K562 (cell line): ENCODE measurements around the gene PAF1. TPM values are rescaled to one million over a fixed set of nuclear protein-coding genes. Genes with fewer than 3 reads are reported as not detected.

ENCODE experiments used
- ATAC-seq: fragments of 200-7000 bp; cut with Tn5 transposase; 3 replicates; pipeline ENCODE4 v1.9.1; 2020; ENCODE audit warnings: moderate library complexity
- BruUV-seq: library from RNA; stranded (reverse); fragments of 400-500 nt; replicated peaks from 2 replicates; lab custom pipeline; 2021; lab: Mats Ljungman, UMichigan
- CTCF ChIA-PET: fragments of 300-600 bp; formaldehyde crosslinking; extraction: SDS; loops from one replicate; lab custom pipeline; 2021; ENCODE audit warnings: low intra/inter-chr PET ratio; lab: Yijun Ruan, JAX
- POLR2A ChIA-PET: fragments of 300-600, 350-650 bp; sonication (Branson Sonifier 250); formaldehyde crosslinking; extraction: SDS; loops from one replicate; lab custom pipeline; 2021; ENCODE audit warnings: antibody characterized with exemption, inconsistent platforms; lab: Yijun Ruan, JAX
- DNase-seq, 4 experiments: peaks; one replicate each; pipeline versions ENCODE4 v3.0.0 to v3.0.0-alpha.2; 2011 to 2018; ENCODE audit warnings: low spot score in 3 of 4, mixed read lengths in 3 of 4; ENCODE audit errors: extremely low read depth in 1 of 4
- FAIRE-seq: peaks from 2 replicates; lab custom pipeline; 2011; peaks lifted over from hg19 to GRCh38; lab: Jason Lieb, UNC
- H2AFZ ChIP-seq: 2 replicates; pipeline ENCODE4 v1.6.0; 2011; ENCODE audit warnings: low read depth, low read length, control low read depth, inconsistent platforms
- H3K27ac ChIP-seq: fragments of 200-600 bp; 3 replicates; pipeline ENCODE4 v1.8.0; 2011; ENCODE audit warnings: low read depth, mild to moderate bottlenecking, control low read depth, inconsistent platforms, low read length, moderate library complexity, mixed read lengths; ENCODE audit errors: extremely low read depth
- H3K27me3 ChIP-seq, 2 experiments: fragments of 300-600 bp in 1 of 2; 2 replicates in 1 of 2; 3 replicates in 1 of 2; pipeline versions ENCODE4 v1.6.0 to v1.8.0; 2011; ENCODE audit warnings: inconsistent platforms in 2 of 2, low read length in 2 of 2, mild to moderate bottlenecking in 1 of 2, mixed read lengths in 1 of 2, moderate library complexity in 1 of 2; ENCODE audit not compliant: control insufficient read depth in 2 of 2, insufficient read depth in 2 of 2
- H3K36me3 ChIP-seq: fragments of 300-600 bp; 3 replicates; pipeline ENCODE4 v1.8.0; 2011; ENCODE audit warnings: mild to moderate bottlenecking, low read length, inconsistent platforms; ENCODE audit not compliant: control insufficient read depth, insufficient read depth
- H3K4me1 ChIP-seq, 2 experiments: fragments of 200-600 bp in 1 of 2; replicated peaks in 1 of 2; 2 replicates in 1 of 2; 3 replicates in 1 of 2; pipeline versions ENCODE4 v1.5.1 to v1.8.0; 2011; ENCODE audit warnings: inconsistent platforms in 2 of 2, low read length in 2 of 2, mild to moderate bottlenecking in 1 of 2, mixed read lengths in 1 of 2, moderate library complexity in 1 of 2; ENCODE audit not compliant: control insufficient read depth in 2 of 2, insufficient read depth in 2 of 2
- H3K4me2 ChIP-seq: 2 replicates; pipeline ENCODE4 v1.6.1; 2011; ENCODE audit warnings: low read length, control low read depth, inconsistent platforms, mixed read lengths; ENCODE audit not compliant: insufficient read depth
- H3K4me3 ChIP-seq: fragments of 200-600 bp; sonication (generic), shearing (Covaris generic); 2 replicates; pipeline ENCODE4 v1.5.1; 2016; ENCODE audit warnings: control low read depth, inconsistent platforms
- H3K79me2 ChIP-seq: fragments of 200-600 bp; 3 replicates; pipeline ENCODE4 v1.8.0; 2011; ENCODE audit warnings: low read length, inconsistent platforms; ENCODE audit not compliant: control insufficient read depth, insufficient read depth
- H3K9ac ChIP-seq, 2 experiments: 2 replicates each; pipeline versions ENCODE4 v1.6.0 to v1.6.1; 2011; ENCODE audit warnings: low read depth in 2 of 2, low read length in 2 of 2, control low read depth in 1 of 2, inconsistent platforms in 1 of 2, mild to moderate bottlenecking in 1 of 2, mixed read lengths in 1 of 2; ENCODE audit not compliant: insufficient read depth in 1 of 2
- H3K9me1 ChIP-seq: one replicate; pipeline ENCODE4 v1.6.0; 2011; ENCODE audit warnings: inconsistent platforms, mild to moderate bottlenecking, low read length, moderate library complexity; ENCODE audit not compliant: control insufficient read depth, insufficient read depth
- H3K9me3 ChIP-seq: replicated peaks from 2 replicates; pipeline ENCODE4 v1.5.1; 2011; ENCODE audit warnings: low read depth, low read length, inconsistent platforms; ENCODE audit not compliant: control insufficient read depth, insufficient read depth
- H4K20me1 ChIP-seq: replicated peaks from 2 replicates; pipeline ENCODE4 v1.6.1; 2011; ENCODE audit warnings: low read length, inconsistent platforms, mixed read lengths; ENCODE audit not compliant: control insufficient read depth, insufficient read depth
- ARID4B ChIP-seq: sonication (generic); formaldehyde crosslinking; IDR thresholded peaks from 2 replicates; pipeline ENCODE4 v1.8.0; 2022; ENCODE audit warnings: mild to moderate bottlenecking, missing genetic modification reagents
- POLR2G ChIP-seq: fragments of 200-400 bp; formaldehyde crosslinking; IDR thresholded peaks from 2 replicates; pipeline ENCODE4 v1.6.1; 2017; ENCODE audit warnings: low read depth, mild to moderate bottlenecking, antibody characterized with exemption, low read length, moderate library complexity
- ZNF561 ChIP-seq: fragments of 450-650 bp; formaldehyde crosslinking; conservative IDR thresholded peaks from 2 replicates; pipeline ENCODE4 v1.4.0; 2020; ENCODE audit warnings: mild to moderate bottlenecking, moderate library complexity
- WGBS: fragments of 100-300 bp; shearing (Covaris generic); methylation state at CpG from one replicate; pipeline ENCODE4 v1.1.6; 2016; ENCODE audit warnings: low coverage, mixed read lengths; ENCODE audit not compliant: insufficient coverage; ENCODE audit errors: missing lambda C conversion rate; 5-methylcytosine and 5-hydroxymethylcytosine counted together
- in situ Hi-C: fragments of 300-500 bp; cut with MboI; formaldehyde crosslinking; loops from 4 replicates; pipeline ENCODE4 v1.15.0; 2018; ENCODE audit warnings: inconsistent platforms, mixed read lengths
- intact Hi-C: fragments of 100-400 bp; cut with micrococcal nuclease; formaldehyde crosslinking; loops from 2 replicates; pipeline ENCODE4 v1.14.2; 2022
- polyA plus RNA-seq, 8 experiments: library from polyadenylated mRNA; depleted of rRNA in 4 of 8; stranded (reverse) in 5 of 8; unstranded in 3 of 8; fragments of >200 nt; fragmentation: Nextera tagmentation in 2 of 8; fragmentation: Illumina TruSeq in 1 of 8; extraction: Ambion mirVana in 2 of 8; extraction: Trizol in 1 of 8; gene quantifications; 2 replicates each; pipeline versions ENCODE4 v1.2.1 to v1.2.3, GENCODE V29; 2011 to 2014; ENCODE audit warnings: inconsistent platforms in 1 of 8, missing spikeins in 1 of 8
- total RNA-seq, 7 experiments: library from RNA; depleted of rRNA in 6 of 7; stranded (reverse); fragments of >200 nt in 6 of 7; fragmentation: Illumina TruSeq in 2 of 7; extraction: Trizol in 2 of 7; gene quantifications; 2 replicates each; pipeline versions ENCODE4 v1.2.1 to v1.2.3, GENCODE V29; 2011 to 2021; ENCODE audit warnings: low replicate concordance in 1 of 7

Gene PAF1
- total and polyA plus RNA-seq, 9 of the 15 experiments (the other 6 are each of a cell fraction or from before 2014, with no cell fraction given) = 1.5 to 45.0 (median 33.8) TPM

GRCh38 chr19:39430675-39431593 lies 40.0 kb upstream of the PAF1 start (continued):
- no peak; the same call in 1 of the 2 replicates for TF ChIP-seq ARID4B (CRISPR knock-in tag)

GRCh38 chr19:39428283-39429112 lies 37.6 kb upstream of the PAF1 start:
- H3K4me3 ChIP-seq = no peak overlapping the region
- H3K4me2 ChIP-seq = no peak overlapping the region
- H3K9me3 ChIP-seq = no peaks in the 10 kb centered on the region
- H4K20me1 ChIP-seq = peaks cover 8% of the 10 kb centered on the region; the same call in 1 of the 2 replicates
- H3K9ac ChIP-seq = peak overlapping the region in 1 of 2 experiments; percentile 51; a peak in 2 of 4 replicates
- no peaks in the 10 kb centered on the region for H3K9me1 ChIP-seq
- BruUV-seq = no TSS peak
- DNase-seq (no peak), ATAC-seq (no peak), FAIRE-seq (no peak)
- no peak for TF ChIP-seq ZNF561 (CRISPR knock-in tag)
- peak; percentile 58 for TF ChIP-seq POLR2G
- ChIA-PET CTCF (no interaction called here), POLR2A (interaction anchor here (0.6 to 9.1 kb wide), 4 partner anchors 5 to 68 kb away, joined by 3 to 141 read pairs (median 5); partner anchors contain the start of gene RPS16)
- H3K27ac ChIP-seq = no peak overlapping the region
- peaks cover 27% of the 10 kb centered on the region for H3K36me3 ChIP-seq
- intact Hi-C loops = no loop called here
- no peak overlapping the region for H2AFZ ChIP-seq
- WGBS = 68% methylated on average over 21 of the region's 23 CpGs
- in situ Hi-C loops = no loop called here
- H3K79me2 ChIP-seq = peaks cover 9% of the 10 kb centered on the region
- H3K4me1 ChIP-seq = peaks cover 15 to 30% of the 10 kb centered on the region in 2 experiments
- H3K27me3 ChIP-seq = no peaks in the 10 kb centered on the region
